Bronchial epithelial cell (primary cell): ENCODE results near the gene AFF3. TPM values are rescaled to one million over a fixed set of nuclear protein-coding genes. Genes with fewer than 3 reads are reported as not detected.
A peak's percentile ranks its signal among the peaks of the same experiment; 100 is the strongest.

ENCODE experiments used
- DNase-seq: peaks from one replicate; pipeline ENCODE4 v3.0.0-alpha.2; 2010; ENCODE audit warnings: low read depth
- FAIRE-seq: peaks from 2 replicates; lab custom pipeline; 2011; peaks lifted over from hg19 to GRCh38; lab: Jason Lieb, UNC
- H3K27me3 ChIP-seq: 2 replicates; pipeline ENCODE4 v1.5.1; 2011; ENCODE audit warnings: low read length; ENCODE audit not compliant: control insufficient read depth, insufficient read depth
- H3K36me3 ChIP-seq: 2 replicates; pipeline ENCODE4 v1.5.1; 2011; ENCODE audit warnings: low read length; ENCODE audit not compliant: control insufficient read depth, insufficient read depth
- H3K4me3 ChIP-seq: 2 replicates; pipeline ENCODE4 v1.5.1; 2011; ENCODE audit warnings: mild to moderate bottlenecking, low read depth, low read length, control low read depth
- CTCF ChIP-seq: IDR thresholded peaks from 2 replicates; pipeline ENCODE4 v1.5.1; 2011; ENCODE audit warnings: mild to moderate bottlenecking, moderate library complexity, low read length, control low read depth, inconsistent platforms; ENCODE audit not compliant: insufficient read depth, severe bottlenecking
- total RNA-seq: library from RNA; depleted of rRNA; stranded (reverse); fragments of >200 nt; gene quantifications from 2 replicates; pipeline ENCODE4 v1.2.1, GENCODE V29; 2014

Gene AFF3
- total RNA-seq, 1 donor from 2014 or later = not detected

GRCh38 chr2:99555404-99555803 is 587.0 kb downstream of the AFF3 start:
- no peaks in the 10 kb centered on the region for H3K36me3 ChIP-seq
- no peak overlapping the region for H3K4me3 ChIP-seq
- no peak for FAIRE-seq
- peak; percentile 30 for DNase-seq
- no peaks in the 10 kb centered on the region for H3K27me3 ChIP-seq
- no peak for TF ChIP-seq CTCF

GRCh38 chr2:99554871-99555270 is 587.5 kb downstream of the AFF3 start:
- Histone ChIP-seq H3K27me3 (no peaks in the 10 kb centered on the region), H3K36me3 (no peaks in the 10 kb centered on the region), H3K4me3 (no peak overlapping the region)
- no peak for TF ChIP-seq CTCF
- FAIRE-seq = no peak
- no peak for DNase-seq

- Histone ChIP-seq H3K36me3 (no peaks in the 10 kb centered on the region), H3K27me3 (no peaks in the 10 kb centered on the region), H3K4me3 (no peak overlapping the region)
- DNase-seq = no peak
- TF ChIP-seq CTCF = peak; percentile 45
- FAIRE-seq = no peak
Observed at GRCh38 chr2:99554238-99554637, 588.2 kb downstream of the AFF3 start.

- Histone ChIP-seq H3K36me3 (no peaks in the 10 kb centered on the region), H3K4me3 (no peak overlapping the region), H3K27me3 (no peaks in the 10 kb centered on the region)
- TF ChIP-seq CTCF = no peak
- DNase-seq = no peak
- FAIRE-seq = no peak
Observed at GRCh38 chr2:99552529-99552928, 589.9 kb downstream of the AFF3 start.

GRCh38 chr2:99550368-99550767 is 592.0 kb downstream of the AFF3 start:
- Histone ChIP-seq H3K27me3 (no peaks in the 10 kb centered on the region), H3K36me3 (no peaks in the 10 kb centered on the region), H3K4me3 (no peak overlapping the region)
- DNase-seq (no peak), FAIRE-seq (no peak)
- no peak for TF ChIP-seq CTCF

GRCh38 chr2:99545604-99546003 is 596.8 kb downstream of the AFF3 start:
- FAIRE-seq (no peak), DNase-seq (no peak)
- TF ChIP-seq CTCF = no peak
- Histone ChIP-seq H3K4me3 (no peak overlapping the region), H3K27me3 (no peaks in the 10 kb centered on the region), H3K36me3 (no peaks in the 10 kb centered on the region)
